Endothelial cell of umbilical vein (primary cell): ENCODE data around the gene ITGA1. TPM values are rescaled to one million over a fixed set of nuclear protein-coding genes. Genes with fewer than 3 reads are reported as not detected.

Experiments
- BruUV-seq: library from RNA; stranded (reverse); fragments of 400-500 nt; replicated peaks from 2 replicates; lab custom pipeline; 2021; lab: Mats Ljungman, UMichigan
- CTCF ChIA-PET: fragments of 300-600, 350-600 bp; sonication (Branson Sonifier 250); formaldehyde crosslinking; loops from one replicate; lab custom pipeline; 2021; ENCODE audit warnings: antibody characterized with exemption, inconsistent platforms; lab: Charles Lee
- POLR2A ChIA-PET: fragments of 300-600, 350-600 bp; sonication (Branson Sonifier 250); formaldehyde crosslinking; loops from one replicate; lab custom pipeline; 2021; ENCODE audit warnings: antibody characterized with exemption, inconsistent platforms; lab: Charles Lee
- DNase-seq: peaks from one replicate; pipeline ENCODE4 v3.0.0-alpha.2; 2011; ENCODE audit warnings: low read depth, low spot score
- FAIRE-seq: peaks from 2 replicates; lab custom pipeline; 2011; peaks lifted over from hg19 to GRCh38; lab: Jason Lieb, UNC
- H2AFZ ChIP-seq: 2 replicates; pipeline ENCODE4 v1.6.0; 2012; ENCODE audit warnings: low read depth, low read length, control low read depth, inconsistent platforms
- H3K27ac ChIP-seq: 2 replicates; pipeline ENCODE4 v1.5.1; 2011; ENCODE audit warnings: low read depth, mild to moderate bottlenecking, control low read depth, low read length, moderate library complexity; ENCODE audit not compliant: insufficient read depth
- H3K27me3 ChIP-seq, 2 experiments: 2 replicates each; pipeline versions ENCODE4 v1.6.0 to v1.6.1; 2011; ENCODE audit warnings: low read length in 2 of 2, mixed read lengths in 1 of 2; ENCODE audit not compliant: control insufficient read depth in 2 of 2, insufficient read depth in 2 of 2
- H3K36me3 ChIP-seq, 2 experiments: 2 replicates in 1 of 2; 3 replicates in 1 of 2; pipeline ENCODE4 v1.5.1; 2011; ENCODE audit warnings: low read length in 2 of 2, mild to moderate bottlenecking in 1 of 2, moderate library complexity in 1 of 2; ENCODE audit not compliant: control insufficient read depth in 2 of 2, insufficient read depth in 2 of 2; ENCODE audit errors: extremely low read depth in 1 of 2
- H3K4me1 ChIP-seq: 3 replicates; pipeline ENCODE4 v1.5.1; 2011; ENCODE audit warnings: mild to moderate bottlenecking, low read length; ENCODE audit not compliant: control insufficient read depth, insufficient read depth; ENCODE audit errors: extremely low read depth
- H3K4me2 ChIP-seq: 2 replicates; pipeline ENCODE4 v1.6.1; 2011; ENCODE audit warnings: low read length, control low read depth, mixed read lengths; ENCODE audit not compliant: insufficient read depth
- H3K4me3 ChIP-seq, 3 experiments: fragments of 200-600 bp in 1 of 3; sonication (generic), shearing (Covaris generic) in 1 of 3; replicated peaks in 1 of 3; 2 replicates each; pipeline ENCODE4 v1.5.1; 2011 to 2016; ENCODE audit warnings: control low read depth in 3 of 3, low read length in 3 of 3, mild to moderate bottlenecking in 2 of 3, inconsistent platforms in 1 of 3, low read depth in 1 of 3, moderate library complexity in 1 of 3; ENCODE audit not compliant: insufficient read depth in 1 of 3
- H3K79me2 ChIP-seq: 2 replicates; pipeline ENCODE4 v1.6.0; 2012; ENCODE audit warnings: low read length, inconsistent platforms; ENCODE audit not compliant: control insufficient read depth, insufficient read depth
- H3K9ac ChIP-seq: replicated peaks from 2 replicates; pipeline ENCODE3; 2011; ENCODE audit warnings: low read length, control low read depth; ENCODE audit not compliant: insufficient read depth; ENCODE audit errors: extremely low read depth
- H3K9me1 ChIP-seq: replicated peaks from 3 replicates; pipeline ENCODE4 v1.6.0; 2011; ENCODE audit warnings: mild to moderate bottlenecking, low read length; ENCODE audit not compliant: control insufficient read depth, insufficient read depth; ENCODE audit errors: extremely low read depth
- H3K9me3 ChIP-seq: replicated peaks from 2 replicates; pipeline ENCODE4 v1.5.1; 2012; ENCODE audit warnings: low read length, inconsistent platforms; ENCODE audit not compliant: control insufficient read depth, insufficient read depth
- H4K20me1 ChIP-seq: replicated peaks from 2 replicates; pipeline ENCODE3; 2011; ENCODE audit warnings: mild to moderate bottlenecking, low read length; ENCODE audit not compliant: control insufficient read depth, insufficient read depth; ENCODE audit errors: extremely low read depth
- CTCF ChIP-seq, 2 donors: IDR thresholded peaks; 1 replicate in 1 of 2; 2 replicates in 1 of 2; pipeline ENCODE4 v1.5.1; 2011; ENCODE audit warnings: low read length in 2 of 2, mild to moderate bottlenecking in 2 of 2, moderate library complexity in 2 of 2, control low read depth in 1 of 2, inconsistent platforms in 1 of 2, low read depth in 1 of 2; ENCODE audit not compliant: insufficient read depth in 1 of 2; ENCODE audit errors: extremely low read depth in 1 of 2
- EZH2 ChIP-seq: IDR thresholded peaks from 2 replicates; pipeline ENCODE4 v1.6.1; 2012; ENCODE audit warnings: borderline replicate concordance, low read depth, mild to moderate bottlenecking, moderate library complexity, low read length, inconsistent platforms; ENCODE audit not compliant: severe bottlenecking
- FOS ChIP-seq: IDR thresholded peaks from 2 replicates; pipeline ENCODE4 v1.6.1; 2011; ENCODE audit warnings: mild to moderate bottlenecking, low read length, moderate library complexity, borderline replicate concordance; ENCODE audit not compliant: insufficient read depth
- GATA2 ChIP-seq: IDR thresholded peaks from 2 replicates; pipeline ENCODE4 v1.7.0; 2011; ENCODE audit warnings: low read depth, mild to moderate bottlenecking, moderate library complexity, mixed read lengths, low read length; ENCODE audit not compliant: insufficient read length, insufficient read depth
- JUN ChIP-seq: IDR thresholded peaks from 2 replicates; pipeline ENCODE4 v1.6.1; 2011; ENCODE audit warnings: borderline replicate concordance, low read depth; ENCODE audit not compliant: insufficient read length, insufficient read depth
- MYC ChIP-seq: IDR thresholded peaks from one replicate; pipeline ENCODE4 v1.6.1; 2011; ENCODE audit warnings: mild to moderate bottlenecking, low read depth, low read length
- POLR2A ChIP-seq: IDR thresholded peaks from 2 replicates; pipeline ENCODE4 v1.6.1; 2012; ENCODE audit warnings: low read depth, mild to moderate bottlenecking, control low read depth, low read length
- POLR2AphosphoS5 ChIP-seq: IDR thresholded peaks from 2 replicates; pipeline ENCODE4 v1.6.1; 2012; ENCODE audit warnings: low read depth, mild to moderate bottlenecking, control low read depth, low read length, moderate library complexity; ENCODE audit not compliant: insufficient read depth
- dilution Hi-C: fragments of 300-500 bp; cut with MboI; formaldehyde crosslinking; loops from one replicate; pipeline ENCODE4 v1.15.0; 2019; ENCODE audit warnings: low sequenced_read_pairs; ENCODE audit not compliant: extremely low pct_ligation_motif_present
- intact Hi-C: fragments of 100-400 bp; cut with micrococcal nuclease; formaldehyde crosslinking; loops from one replicate; pipeline ENCODE4 v1.10.0; 2022
- polyA plus RNA-seq, 4 experiments: library from polyadenylated mRNA; depleted of rRNA in 3 of 4; stranded (reverse) in 3 of 4; unstranded in 1 of 4; fragments of >200 nt; gene quantifications; 2 replicates each; pipeline versions ENCODE4 v1.2.1 to v1.2.3, GENCODE V29; 2011 to 2012; ENCODE audit warnings: missing spikeins in 1 of 4
- total RNA-seq: library from RNA; stranded (reverse); gene quantifications from 2 replicates; pipeline ENCODE4 v1.2.3, GENCODE V29; 2021
- TF ChIP-seq, protein P1 (sequence below): IDR thresholded peaks from 2 replicates; pipeline ENCODE4 v1.6.1; 2011; ENCODE audit not compliant: insufficient read depth, insufficient read length

Gene ITGA1
- total and polyA plus RNA-seq, 2 donors (not counting 3 experiments of a cell fraction or from before 2014, with no cell fraction given) = 0.65 to 1.9 TPM

- H3K27ac ChIP-seq = no peak overlapping the region
- no peak for DNase-seq
- H3K79me2 ChIP-seq = no peaks in the 10 kb centered on the region
- H4K20me1 ChIP-seq = no peaks in the 10 kb centered on the region
- no peaks in the 10 kb centered on the region for H3K27me3 ChIP-seq
- H2AFZ ChIP-seq = no peak overlapping the region
- no peak overlapping the region for H3K4me3 ChIP-seq
- H3K9me3 ChIP-seq = no peaks in the 10 kb centered on the region
- H3K36me3 ChIP-seq = no peaks in the 10 kb centered on the region
- no peak overlapping the region for H3K4me2 ChIP-seq
- TF ChIP-seq FOS (no peak), POLR2AphosphoS5 (no peak), CTCF (IDR thresholded peaks at IDR 0.05; ENCODE audit: extremely low read depth in 1 of 2, insufficient read depth in 1 of 2, low read depth in 1 of 2, low read length in 2 of 2) (no peak), EZH2 (no peak), GATA2 (no peak), POLR2A (no peak), MYC (no peak), JUN (no peak)
- TF ChIP-seq, protein P1, sequence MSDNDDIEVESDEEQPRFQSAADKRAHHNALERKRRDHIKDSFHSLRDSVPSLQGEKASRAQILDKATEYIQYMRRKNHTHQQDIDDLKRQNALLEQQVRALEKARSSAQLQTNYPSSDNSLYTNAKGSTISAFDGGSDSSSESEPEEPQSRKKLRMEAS = no peak
- ChIA-PET CTCF (no interaction called here), POLR2A (no interaction called here)
- intact Hi-C loops = no loop called here
- FAIRE-seq = no peak
- H3K4me1 ChIP-seq = no peaks in the 10 kb centered on the region
- BruUV-seq = no TSS peak
- dilution Hi-C loops = no loop called here
- H3K9ac ChIP-seq = no peak overlapping the region
- H3K9me1 ChIP-seq = no peaks in the 10 kb centered on the region
Observed at GRCh38 chr5:52749666-52750065, 38.0 kb upstream of the ITGA1 start.
